ENCODE measurements around the gene PCDHGA3.
"Not testable (repeated sequence)": the region's sequence is repeated elsewhere in the genome, so short reads cannot be mapped to it uniquely, and the experiment has no call there.

The PCDHGA3 gene

GRCh38 chr5:141383345-141383744 lies 39.7 kb downstream of the PCDHGA3 start:
- no peak for DNase-seq

GRCh38 chr5:141384471-141385267 lies 41.0 kb downstream of the PCDHGA3 start:
- no peak for DNase-seq

GRCh38 chr5:141387557-141388311 lies 44.1 kb downstream of the PCDHGA3 start, which contains the start of gene PCDHGB4:
Gene PCDHGB4 (plus strand): TSS chr5:141387698. CDS start chr5:141387885, 187 bp downstream.
- not testable (repeated sequence) for DNase-seq

GRCh38 chr5:141388661-141389060 lies 45.0 kb downstream of the PCDHGA3 start:
- DNase-seq = no peak

- no peak for DNase-seq
These were observed 45.8 kb downstream of the PCDHGA3 start for GRCh38 chr5:141389153-141390042.

GRCh38 chr5:141392429-141393198 lies 49.0 kb downstream of the PCDHGA3 start, which contains the start of gene PCDHGA8:
Gene PCDHGA8 (plus strand): TSS chr5:141392633. CDS start chr5:141392814, 181 bp downstream.
- DNase-seq = no peak

- no peak for DNase-seq
These were observed 49.6 kb downstream of the PCDHGA3 start for GRCh38 chr5:141393267-141393666.

GRCh38 chr5:141394401-141395187 lies 51.0 kb downstream of the PCDHGA3 start:
- DNase-seq = not testable (repeated sequence)

All from NCI-H226 (cell line).